Measurements from ENCODE around the gene MYLK4. TPM values are rescaled to one million over a fixed set of nuclear protein-coding genes. Genes with fewer than 3 reads are reported as not detected.

Gene MYLK4
- total RNA-seq, 1 experiment from 2014 or later: 0.73 TPM

DNA sequence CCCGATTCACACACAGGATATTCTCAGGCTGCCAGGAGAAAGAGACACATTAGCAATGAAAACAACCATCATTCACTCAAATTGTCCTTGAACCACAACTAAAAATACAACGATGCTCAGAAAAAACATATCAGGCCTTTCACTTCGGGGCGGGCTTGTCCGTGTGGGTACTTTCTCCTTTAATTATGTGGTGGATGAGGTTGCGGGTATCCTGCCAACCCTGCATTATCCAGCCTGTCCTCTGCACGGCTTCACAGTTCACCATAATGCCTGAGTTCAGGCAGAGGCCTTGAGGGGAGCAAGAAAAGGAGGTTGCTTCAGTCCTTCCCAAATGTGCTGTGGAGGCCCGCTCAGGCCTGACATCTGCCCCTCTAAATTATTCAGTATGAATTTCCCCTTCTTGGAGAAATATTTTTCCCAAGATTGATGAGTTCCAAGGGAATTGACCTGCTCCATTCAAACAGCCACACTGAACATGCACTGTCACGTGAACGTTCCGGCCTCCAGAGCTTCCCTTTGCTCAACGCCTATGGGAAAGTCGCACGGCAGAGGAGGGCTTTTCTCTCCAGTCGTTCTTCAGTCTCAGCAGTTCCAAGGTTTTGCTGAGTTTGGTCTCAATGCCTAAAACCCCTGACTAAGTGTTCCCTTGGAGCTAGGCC lies 70.3 kb downstream of the MYLK4 start:
- H3K4me3 Mint-ChIP-seq (ENCODE audit: low read depth, unreplicated experiment): no peak overlapping the region
- no peak for DNase-seq
- BruUV-seq (replicated peaks): no TSS peak
- intact Hi-C loops (cut with micrococcal nuclease; ENCODE audit: unreplicated experiment): no loop called here
- no peaks in the 10 kb centered on the region for H3K4me1 Mint-ChIP-seq (ENCODE audit: low read depth, unreplicated experiment)
- no peak overlapping the region for H3K27ac Mint-ChIP-seq (ENCODE audit: unreplicated experiment)
- no peaks in the 10 kb centered on the region for H3K27me3 Mint-ChIP-seq (ENCODE audit: unreplicated experiment)
- TF ChIP-seq, protein P1, sequence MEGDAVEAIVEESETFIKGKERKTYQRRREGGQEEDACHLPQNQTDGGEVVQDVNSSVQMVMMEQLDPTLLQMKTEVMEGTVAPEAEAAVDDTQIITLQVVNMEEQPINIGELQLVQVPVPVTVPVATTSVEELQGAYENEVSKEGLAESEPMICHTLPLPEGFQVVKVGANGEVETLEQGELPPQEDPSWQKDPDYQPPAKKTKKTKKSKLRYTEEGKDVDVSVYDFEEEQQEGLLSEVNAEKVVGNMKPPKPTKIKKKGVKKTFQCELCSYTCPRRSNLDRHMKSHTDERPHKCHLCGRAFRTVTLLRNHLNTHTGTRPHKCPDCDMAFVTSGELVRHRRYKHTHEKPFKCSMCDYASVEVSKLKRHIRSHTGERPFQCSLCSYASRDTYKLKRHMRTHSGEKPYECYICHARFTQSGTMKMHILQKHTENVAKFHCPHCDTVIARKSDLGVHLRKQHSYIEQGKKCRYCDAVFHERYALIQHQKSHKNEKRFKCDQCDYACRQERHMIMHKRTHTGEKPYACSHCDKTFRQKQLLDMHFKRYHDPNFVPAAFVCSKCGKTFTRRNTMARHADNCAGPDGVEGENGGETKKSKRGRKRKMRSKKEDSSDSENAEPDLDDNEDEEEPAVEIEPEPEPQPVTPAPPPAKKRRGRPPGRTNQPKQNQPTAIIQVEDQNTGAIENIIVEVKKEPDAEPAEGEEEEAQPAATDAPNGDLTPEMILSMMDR (IDR thresholded peaks at IDR 0.05; ENCODE audit: unreplicated experiment): no peak
- no peaks in the 10 kb centered on the region for H3K36me3 Mint-ChIP-seq (ENCODE audit: insufficient read depth, unreplicated experiment)
- CTCF ChIA-PET: no interaction called here
- no peaks in the 10 kb centered on the region for H3K9me3 Mint-ChIP-seq (ENCODE audit: low read depth, unreplicated experiment)

DNA sequence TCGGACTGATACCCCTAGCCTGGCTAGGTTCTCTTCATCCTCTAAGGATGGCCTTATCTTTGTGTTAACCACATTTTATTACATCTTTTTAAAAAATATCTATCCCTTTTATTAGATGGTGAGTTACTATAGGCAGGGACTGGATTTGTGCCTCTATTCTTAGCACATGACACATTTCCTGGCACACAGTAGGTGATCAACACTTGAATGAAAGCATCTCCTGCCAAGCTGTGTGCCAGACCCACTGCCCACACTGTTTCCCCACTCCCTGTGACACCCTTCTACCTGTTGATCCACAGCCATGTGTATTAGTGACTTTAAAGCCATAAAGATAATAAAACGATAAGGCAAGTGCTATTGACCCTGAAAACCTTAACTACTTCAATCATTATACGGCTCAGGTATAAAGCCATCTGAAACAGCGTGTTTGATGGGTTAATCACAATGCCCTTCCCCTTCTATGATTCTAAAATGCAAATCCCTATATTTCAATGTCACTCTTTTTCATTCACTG lies 73.6 kb downstream of the MYLK4 start:
- TF ChIP-seq, protein P1 (IDR thresholded peaks at IDR 0.05; ENCODE audit: unreplicated experiment): no peak
- Mint-ChIP-seq H3K4me1 (ENCODE audit: low read depth, unreplicated experiment) (no peaks in the 10 kb centered on the region), H3K27ac (ENCODE audit: unreplicated experiment) (no peak overlapping the region), H3K36me3 (ENCODE audit: insufficient read depth, unreplicated experiment) (no peaks in the 10 kb centered on the region), H3K27me3 (ENCODE audit: unreplicated experiment) (no peaks in the 10 kb centered on the region), H3K9me3 (ENCODE audit: low read depth, unreplicated experiment) (no peaks in the 10 kb centered on the region), H3K4me3 (ENCODE audit: low read depth, unreplicated experiment) (no peak overlapping the region)
- DNase-seq: no peak
- CTCF ChIA-PET: no interaction called here
- intact Hi-C loops (cut with micrococcal nuclease; ENCODE audit: unreplicated experiment): no loop called here
- no TSS peak for BruUV-seq (replicated peaks)

DNA sequence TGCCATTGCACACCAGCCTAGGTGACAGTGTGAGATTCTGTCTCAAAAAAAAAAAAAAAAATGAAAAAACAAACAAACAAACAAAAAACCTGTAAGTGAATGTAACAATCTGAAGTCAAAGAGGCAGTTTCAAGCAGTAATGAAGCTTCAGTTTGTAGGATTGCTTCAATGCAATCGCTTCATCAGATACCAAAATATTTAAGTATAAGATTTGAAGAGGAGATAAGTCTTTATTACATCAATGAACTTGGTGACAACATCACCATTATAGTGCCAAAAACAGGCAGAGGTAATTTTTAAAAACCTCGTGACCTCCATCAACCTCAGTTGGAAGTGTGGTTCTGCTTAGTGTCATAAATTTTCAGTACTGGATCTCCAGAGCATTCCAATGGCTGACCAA lies 74.7 kb downstream of the MYLK4 start:
- H3K9me3 Mint-ChIP-seq (ENCODE audit: low read depth, unreplicated experiment): no peaks in the 10 kb centered on the region
- no TSS peak for BruUV-seq (replicated peaks)
- H3K27ac Mint-ChIP-seq (ENCODE audit: unreplicated experiment): no peak overlapping the region
- H3K4me3 Mint-ChIP-seq (ENCODE audit: low read depth, unreplicated experiment): no peak overlapping the region
- H3K4me1 Mint-ChIP-seq (ENCODE audit: low read depth, unreplicated experiment): no peaks in the 10 kb centered on the region
- DNase-seq: no peak
- intact Hi-C loops (cut with micrococcal nuclease; ENCODE audit: unreplicated experiment): no loop called here
- H3K36me3 Mint-ChIP-seq (ENCODE audit: insufficient read depth, unreplicated experiment): no peaks in the 10 kb centered on the region
- no peaks in the 10 kb centered on the region for H3K27me3 Mint-ChIP-seq (ENCODE audit: unreplicated experiment)
- CTCF ChIA-PET: no interaction called here
- TF ChIP-seq, protein P1 (IDR thresholded peaks at IDR 0.05; ENCODE audit: unreplicated experiment): no peak

DNA sequence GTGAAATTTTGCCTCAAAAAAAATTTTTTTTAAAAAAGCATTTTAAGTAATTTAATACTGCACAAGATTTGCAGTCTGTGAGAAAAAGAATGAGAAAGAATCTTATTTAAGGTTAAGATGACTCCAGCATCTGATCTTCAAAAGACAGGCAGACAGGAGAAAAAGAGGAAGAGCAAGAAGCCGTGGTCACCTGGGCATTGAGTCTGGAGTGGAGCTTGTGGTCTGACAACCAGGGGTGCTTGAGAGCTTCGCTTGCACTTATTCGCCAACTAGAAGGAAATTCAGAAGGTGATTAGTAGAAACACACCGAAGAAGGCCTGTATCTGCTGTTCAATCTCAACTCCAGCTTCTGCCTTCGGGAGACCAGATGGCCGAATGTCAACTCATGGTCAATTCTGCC lies 75.9 kb downstream of the MYLK4 start:
- BruUV-seq (replicated peaks): no TSS peak
- DNase-seq: no peak
- H3K27me3 Mint-ChIP-seq (ENCODE audit: unreplicated experiment): no peaks in the 10 kb centered on the region
- H3K4me3 Mint-ChIP-seq (ENCODE audit: low read depth, unreplicated experiment): no peak overlapping the region
- no peak overlapping the region for H3K27ac Mint-ChIP-seq (ENCODE audit: unreplicated experiment)
- intact Hi-C loops (cut with micrococcal nuclease; ENCODE audit: unreplicated experiment): no loop called here
- H3K9me3 Mint-ChIP-seq (ENCODE audit: low read depth, unreplicated experiment): no peaks in the 10 kb centered on the region
- H3K36me3 Mint-ChIP-seq (ENCODE audit: insufficient read depth, unreplicated experiment): no peaks in the 10 kb centered on the region
- CTCF ChIA-PET: no interaction called here
- no peaks in the 10 kb centered on the region for H3K4me1 Mint-ChIP-seq (ENCODE audit: low read depth, unreplicated experiment)
- TF ChIP-seq, protein P1 (IDR thresholded peaks at IDR 0.05; ENCODE audit: unreplicated experiment): no peak
